GM18507 (cell line): Measurements from ENCODE around the gene FLOT1.
A peak's percentile ranks its signal among the peaks of the same experiment; 100 is the strongest.

Source experiments
- DNase-seq: peaks from one replicate; pipeline ENCODE4 v3.0.0; 2011; ENCODE audit warnings: low read depth; ENCODE audit not compliant: insufficient read length; ENCODE audit errors: extremely low spot score
- FAIRE-seq: peaks from 2 replicates; lab custom pipeline; 2011; peaks lifted over from hg19 to GRCh38; lab: Jason Lieb, UNC

FLOT1 gene

GRCh38 chr6:30749554-30750378 lies 7.3 kb upstream of the FLOT1 start:
- DNase-seq (no peak), FAIRE-seq (no peak)

- FAIRE-seq: no peak
- no peak for DNase-seq
Observed at GRCh38 chr6:30748851-30749540, 6.5 kb upstream of the FLOT1 start.

- DNase-seq (no peak), FAIRE-seq (no peak)
Observed at GRCh38 chr6:30747902-30748769, 5.6 kb upstream of the FLOT1 start.

GRCh38 chr6:30747300-30747687 lies 4.8 kb upstream of the FLOT1 start:
- no peak for FAIRE-seq
- DNase-seq: no peak

- no peak for DNase-seq
- peak; percentile 76 for FAIRE-seq
Observed at GRCh38 chr6:30744054-30744805, 1.7 kb upstream of the FLOT1 start, which contains the start of gene IER3. Gene IER3 (minus strand): TSS chr6:30744547. CDS start chr6:30744518, 29 bp downstream.

GRCh38 chr6:30743099-30744053 lies 889 bp upstream of the FLOT1 start:
- FAIRE-seq (no peak), DNase-seq (no peak)

GRCh38 chr6:30741789-30742315 lies 635 bp downstream of the FLOT1 start:
- FAIRE-seq: no peak
- DNase-seq: no peak

- FAIRE-seq (no peak), DNase-seq (no peak)
Observed at GRCh38 chr6:30741063-30741779, 1.3 kb downstream of the FLOT1 start.

- DNase-seq (no peak), FAIRE-seq (no peak)
Observed at GRCh38 chr6:30740540-30740870, 2.0 kb downstream of the FLOT1 start.

GRCh38 chr6:30738532-30738931 lies 4.0 kb downstream of the FLOT1 start:
- no peak for DNase-seq
- FAIRE-seq: no peak

GRCh38 chr6:30735668-30736314 lies 6.7 kb downstream of the FLOT1 start:
- no peak for DNase-seq
- FAIRE-seq: peak; percentile 50

- no peak for FAIRE-seq
Observed at GRCh38 chr6:30732237-30732943, 10.1 kb downstream of the FLOT1 start.

GRCh38 chr6:30730601-30731435 lies 11.7 kb downstream of the FLOT1 start:
- DNase-seq (no peak), FAIRE-seq (peak; percentile 84)

More at GRCh38 chr6:30732237-30732943, 10.1 kb downstream of the FLOT1 start:
- no peak for DNase-seq

GRCh38 chr6:30727920-30728553 lies 14.4 kb downstream of the FLOT1 start:
- FAIRE-seq: no peak
- no peak for DNase-seq
